ENCODE results near the gene KLF9.

DNA sequence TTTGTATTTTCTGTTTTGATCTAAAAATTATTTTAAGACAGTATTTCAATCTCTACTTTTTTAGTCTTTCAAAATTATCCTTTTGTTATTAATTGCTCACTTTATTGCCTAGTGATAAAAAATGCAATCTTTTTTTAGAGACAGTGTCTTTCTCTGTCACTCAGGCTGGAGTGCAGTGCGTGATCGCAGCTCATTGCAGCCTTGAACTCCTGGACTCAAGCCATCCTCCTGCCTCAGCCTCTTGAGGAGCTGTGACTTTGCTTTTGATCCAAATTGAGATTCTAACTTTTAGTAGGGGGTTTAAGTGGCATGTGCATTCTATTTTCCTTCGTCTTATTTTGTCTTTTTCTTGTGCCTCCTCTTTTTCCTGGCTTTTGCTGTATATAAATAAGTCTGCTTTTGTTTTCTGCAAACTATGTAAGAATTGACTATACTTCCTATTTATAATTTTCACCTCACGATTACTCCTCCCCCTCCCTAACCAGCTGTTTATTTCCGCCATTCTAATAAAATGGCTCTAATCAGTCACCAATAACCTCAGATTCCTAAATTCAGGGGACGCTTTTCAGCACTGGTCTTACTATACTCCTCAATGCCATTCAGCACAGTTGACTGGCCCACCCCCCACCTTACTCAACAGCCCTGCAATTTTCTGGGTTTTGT, 32.3 kb downstream of the KLF9 start:
- TF ChIP-seq POLR2AphosphoS5 (IDR thresholded peaks at IDR 0.05; ENCODE audit: low read depth, low read length) (no peak), POLR2A (IDR thresholded peaks at IDR 0.05; ENCODE audit: low read depth, low read length) (no peak)

Measured in GM12892 (cell line).